T-helper 1 cell treated with Interleukin-12 subunit alpha and Interleukin-12 subunit beta and Interleukin-4 antibody, amounts not matched to agents 30 ng/mL and 1 ng/mL, for 36 hours (primary cell): Measurements from ENCODE around the gene NFYB. TPM values are rescaled to one million over a fixed set of nuclear protein-coding genes. Genes with fewer than 3 reads are reported as not detected.

ENCODE experiments used
- total RNA-seq: library from RNA; stranded (reverse); gene quantifications from 2 replicates; pipeline ENCODE4 v1.2.3, GENCODE V29; 2022

Gene NFYB
- total RNA-seq, 1 donor from 2014 or later, result 18.4 TPM

Other genes with a start within 250 kb of the NFYB start
- 525 and 530 TPM in 2 replicates for gene HSP90B1, start 207.8 kb downstream of the NFYB start, total RNA-seq
- 52.5 and 55.4 TPM in 2 replicates for gene TDG, start 172.3 kb downstream of the NFYB start, total RNA-seq
- gene GLT8D2, start 88.0 kb downstream of the NFYB start, total RNA-seq, result 0.12 and 0.24 TPM in 2 replicates
- gene HCFC2, start 73.7 kb downstream of the NFYB start, total RNA-seq, result 17.7 and 18.5 TPM in 2 replicates
- gene TXNRD1, start 77.6 kb upstream of the NFYB start, total RNA-seq, result 88.5 and 94.7 TPM in 2 replicates
- 6.9 and 8.2 TPM in 2 replicates for gene EID3, start 165.5 kb upstream of the NFYB start, total RNA-seq